T1000 (cell line): ENCODE results near the gene TRIM65.
"Not testable (repeated sequence)": the region's sequence is repeated elsewhere in the genome, so short reads cannot be mapped to it uniquely, and the experiment has no call there.

Experiments
- DNase-seq: peaks from one replicate; lab custom pipeline; 2025; ENCODE audit warnings: mixed read lengths; lab: John Stamatoyannopoulos, UW

Gene TRIM65

DNA sequence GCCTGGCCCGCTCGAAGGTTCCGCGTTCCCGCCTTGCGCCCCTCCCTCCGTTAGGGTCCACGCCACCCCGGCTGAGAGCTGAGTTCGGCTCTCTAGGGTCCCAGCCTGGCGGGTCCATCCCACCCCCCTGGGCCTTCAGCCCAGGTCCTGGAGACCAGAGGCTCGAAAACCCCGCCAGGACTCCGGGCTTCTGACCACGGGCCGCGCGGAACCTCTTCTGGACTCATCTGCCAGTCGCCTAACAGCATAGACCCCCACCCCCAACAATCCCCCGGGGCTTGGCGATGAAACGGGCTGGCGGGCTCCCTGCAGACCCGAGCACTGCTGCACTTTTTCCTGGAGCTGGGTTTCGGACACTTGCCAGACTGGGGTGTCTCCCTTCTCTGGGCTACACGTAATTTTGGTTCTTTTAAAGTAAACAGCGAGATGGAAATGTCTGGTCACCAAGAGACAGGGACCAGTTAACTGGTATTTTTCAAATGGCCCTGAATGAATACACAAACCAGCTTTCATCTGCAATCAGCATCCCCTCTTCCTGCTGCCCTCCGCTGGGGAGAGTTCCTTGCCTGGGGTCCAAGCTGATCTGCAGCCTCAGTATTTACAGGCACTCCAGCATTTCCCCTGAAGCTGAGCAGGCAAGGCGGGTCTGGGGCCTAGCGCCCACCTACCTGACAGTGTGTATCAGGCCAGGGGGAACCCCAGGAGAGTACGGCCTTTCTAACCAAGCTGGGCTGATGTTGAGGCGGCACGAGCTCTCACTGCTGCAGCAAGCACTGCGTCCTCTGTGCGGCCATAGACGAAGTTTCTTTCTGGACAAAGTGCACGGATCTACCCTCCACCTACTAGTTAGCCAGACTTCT, 639 bp upstream of the TRIM65 start:
- DNase-seq, result no peak

DNA sequence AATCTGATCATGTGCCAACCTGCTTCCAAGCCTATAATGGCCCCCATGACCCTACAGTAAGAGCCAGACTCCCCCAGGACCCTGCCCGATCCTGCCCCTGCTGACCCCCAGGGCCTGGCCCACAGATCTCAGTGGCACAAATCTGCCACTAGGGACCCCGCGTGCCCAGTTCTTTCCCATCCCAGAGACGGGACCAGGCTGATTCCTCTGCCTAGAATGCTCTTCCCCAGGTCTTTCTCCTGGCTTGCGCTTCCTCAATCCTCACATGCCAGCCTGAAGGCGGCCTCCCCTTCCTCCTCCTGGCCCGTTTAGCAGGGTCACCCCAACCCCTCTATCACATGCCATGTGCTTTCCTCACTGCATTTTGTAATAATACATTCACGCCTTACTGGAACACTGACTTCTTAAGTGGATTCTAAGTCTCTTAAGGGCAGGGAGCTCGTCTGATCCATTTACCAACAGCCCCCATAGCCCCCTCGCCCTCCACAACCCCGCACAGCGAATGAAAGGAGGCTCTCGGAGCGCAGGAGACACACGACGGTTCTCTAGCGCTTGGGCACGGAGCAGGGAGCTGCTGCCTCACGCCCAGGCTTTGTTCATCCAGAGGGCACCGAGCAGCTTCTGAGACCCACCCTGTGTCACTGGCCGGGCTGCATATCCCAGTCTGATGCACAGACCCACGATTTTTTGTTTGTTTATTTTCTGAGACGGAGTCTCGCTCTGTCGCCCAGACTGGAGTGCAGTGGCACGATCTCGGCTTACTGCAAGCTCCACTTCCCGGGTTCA, 1.2 kb downstream of the TRIM65 start:
- DNase-seq, result no peak

DNA sequence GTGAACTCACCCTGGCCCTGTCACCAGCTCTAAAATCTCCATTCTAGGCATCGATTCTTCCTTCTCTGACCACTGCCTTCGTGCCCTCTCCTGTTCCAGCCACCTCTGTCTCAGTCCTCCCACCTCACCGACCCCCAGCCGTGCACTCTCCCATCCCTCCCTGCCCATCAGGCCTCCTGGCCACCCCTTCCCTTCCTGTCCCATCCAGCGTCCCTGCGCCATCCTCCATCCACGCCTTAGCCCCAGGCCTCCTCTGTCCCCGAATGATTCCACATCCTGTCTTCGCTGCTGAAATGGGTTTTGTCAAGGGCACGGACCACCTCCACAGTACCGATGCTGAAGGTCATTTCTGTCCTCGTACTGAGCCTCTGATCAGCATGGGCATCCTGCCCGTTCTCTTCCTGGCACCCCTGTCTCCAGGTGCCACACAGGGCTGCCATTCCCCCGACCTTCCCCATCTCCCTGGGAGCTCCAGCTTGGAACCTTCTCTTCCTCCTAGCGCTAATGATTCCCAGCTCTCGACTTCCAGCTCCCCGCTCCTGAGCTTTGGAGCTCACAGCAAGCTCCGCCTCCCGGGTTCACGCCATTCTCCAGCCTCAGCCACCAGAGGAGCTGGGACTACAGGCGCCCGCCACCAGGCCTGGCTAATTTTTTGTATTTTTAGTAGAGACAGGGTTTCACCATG, 2.6 kb downstream of the TRIM65 start:
- DNase-seq, result no peak

DNA sequence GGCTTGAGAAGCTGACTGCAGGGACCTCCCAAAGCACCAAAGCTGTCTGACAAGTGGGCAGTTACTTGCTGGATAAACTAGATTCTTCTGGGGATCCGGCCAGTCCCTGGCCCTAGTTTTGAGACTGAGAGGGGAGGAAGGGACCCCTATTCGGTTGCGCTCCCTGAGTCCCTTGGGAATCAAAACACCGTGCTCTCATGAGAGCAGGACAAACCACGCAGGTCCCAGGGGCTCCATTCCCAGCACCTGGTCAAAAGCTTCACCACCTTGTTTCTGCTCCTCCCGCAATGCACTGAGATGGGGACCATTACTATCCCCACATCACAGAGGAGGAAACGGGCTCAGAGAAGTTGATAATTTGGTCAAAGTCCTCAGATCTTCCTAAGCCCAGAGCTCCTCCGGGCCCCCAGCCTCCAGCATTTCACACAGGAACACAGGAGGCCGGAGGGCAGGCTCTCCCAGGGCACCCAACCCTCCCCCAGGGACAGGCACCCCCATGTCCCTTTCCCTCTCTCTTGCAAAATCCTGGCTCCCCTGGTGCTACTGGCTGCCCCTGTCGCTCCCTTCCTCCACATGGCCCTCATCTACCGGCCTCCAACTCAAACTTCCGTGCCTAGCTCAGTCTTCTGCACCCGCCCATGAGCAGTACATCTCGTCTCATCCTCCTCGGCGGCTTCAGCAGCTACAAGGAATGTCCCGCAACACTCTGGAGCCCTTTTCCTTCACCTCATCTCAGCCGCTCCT, 3.3 kb downstream of the TRIM65 start:
- no peak for DNase-seq

DNA sequence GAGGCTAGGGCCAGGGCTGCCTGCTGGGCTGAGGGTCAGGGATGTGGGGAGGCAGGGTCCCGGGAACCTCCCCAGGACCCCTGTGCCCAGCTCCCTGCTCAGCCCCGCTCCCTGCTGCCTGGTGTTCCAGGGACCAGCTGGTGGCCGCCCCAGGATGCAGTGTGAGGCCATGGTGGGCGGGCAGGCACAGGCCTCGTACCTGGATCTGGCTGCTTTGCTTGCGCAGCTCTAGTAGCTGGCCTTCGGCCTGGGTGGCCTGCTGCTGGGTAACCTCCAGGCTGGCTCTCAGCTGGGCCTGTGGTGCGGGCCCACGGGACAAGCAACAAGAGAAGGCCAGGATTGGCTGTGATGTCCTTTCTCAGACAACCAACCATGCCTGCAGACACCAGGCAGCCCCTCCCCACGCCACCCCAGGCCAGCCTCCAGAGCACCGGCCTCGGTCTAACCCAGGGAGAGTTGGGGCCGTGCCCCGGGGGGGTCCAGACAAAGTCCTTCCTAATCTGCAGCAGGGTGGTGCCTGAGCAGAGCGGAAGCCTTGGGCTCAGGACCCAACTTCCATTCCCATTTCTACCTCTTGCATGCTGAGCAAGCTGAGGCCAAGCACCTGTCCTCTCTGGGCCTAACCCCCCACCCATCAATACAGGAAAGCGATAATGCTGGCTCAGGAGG, 4.1 kb downstream of the TRIM65 start:
- DNase-seq, result no peak

DNA sequence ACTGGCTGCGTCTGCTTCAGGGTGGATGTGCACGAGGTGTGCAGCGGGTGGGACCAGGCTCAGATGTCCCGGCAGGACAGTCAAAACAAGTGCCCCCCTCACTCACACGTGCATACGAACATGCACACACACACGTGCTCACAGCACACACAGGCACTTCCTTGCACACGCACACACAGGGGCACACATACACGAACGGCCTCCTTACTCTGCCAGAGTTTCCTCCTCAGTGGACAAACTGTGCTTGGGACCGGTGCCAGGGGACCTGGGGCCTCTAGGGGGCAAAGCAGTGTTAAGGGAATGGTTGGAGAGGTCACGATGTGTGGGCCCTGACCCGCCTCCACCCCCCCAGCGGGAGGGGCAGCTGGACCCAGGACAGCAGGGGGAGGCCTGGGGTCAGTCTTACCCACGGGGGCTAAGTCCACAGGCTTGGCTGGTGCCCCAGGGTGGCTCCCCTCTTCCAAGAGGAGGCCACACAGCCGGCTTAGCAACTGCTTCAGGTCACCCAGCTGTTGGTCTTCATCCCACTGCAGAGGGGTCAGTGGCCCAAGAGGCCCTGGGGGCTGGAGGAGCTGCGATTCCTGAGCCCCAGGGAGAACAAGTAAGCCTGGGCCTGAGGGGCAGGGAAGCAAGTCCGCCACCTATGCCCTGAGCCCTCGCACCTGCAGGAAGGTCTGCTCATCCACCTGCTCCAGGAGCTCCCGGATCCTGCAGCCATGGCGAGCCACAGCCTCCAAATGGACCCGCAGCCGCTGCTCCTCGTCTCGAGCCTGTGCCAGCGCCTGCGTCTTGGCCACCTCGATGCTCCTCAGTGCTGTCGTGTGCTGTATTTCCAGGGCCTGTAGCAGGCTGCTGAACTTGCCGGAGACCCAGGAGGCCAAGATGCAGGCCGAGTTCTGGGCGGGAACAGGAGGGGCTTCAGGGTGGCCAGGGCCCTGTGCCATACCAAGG, 4.9 kb downstream of the TRIM65 start:
- no peak for DNase-seq

DNA sequence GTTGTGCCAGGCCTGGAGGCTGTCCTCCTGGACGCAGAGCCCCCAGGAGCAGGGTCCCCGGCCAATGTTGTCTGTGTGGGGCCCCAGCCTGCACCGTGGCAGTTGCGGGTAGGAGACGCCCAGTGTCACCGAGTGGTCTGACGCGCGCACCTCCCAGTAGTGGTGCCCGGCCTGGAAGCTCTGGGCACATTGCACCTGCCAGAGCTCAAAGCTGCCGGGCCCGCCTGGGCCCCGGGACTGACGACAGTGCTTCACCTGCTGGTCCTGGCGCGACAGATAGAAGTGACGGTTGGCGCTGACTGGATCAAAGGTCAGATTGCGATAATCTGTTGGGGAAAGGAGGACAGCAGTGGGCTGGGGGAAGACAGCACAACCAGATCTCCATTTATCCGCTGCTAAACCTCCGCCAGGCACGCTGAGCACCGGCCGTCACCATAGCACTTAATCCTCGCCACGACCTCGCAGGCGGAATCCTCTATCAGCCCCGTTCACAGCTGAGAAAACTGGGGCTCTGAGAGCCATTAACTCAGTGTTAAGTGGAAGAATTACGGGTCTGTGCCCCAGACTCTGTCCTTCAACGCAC, 5.6 kb downstream of the TRIM65 start:
- no peak for DNase-seq

DNA sequence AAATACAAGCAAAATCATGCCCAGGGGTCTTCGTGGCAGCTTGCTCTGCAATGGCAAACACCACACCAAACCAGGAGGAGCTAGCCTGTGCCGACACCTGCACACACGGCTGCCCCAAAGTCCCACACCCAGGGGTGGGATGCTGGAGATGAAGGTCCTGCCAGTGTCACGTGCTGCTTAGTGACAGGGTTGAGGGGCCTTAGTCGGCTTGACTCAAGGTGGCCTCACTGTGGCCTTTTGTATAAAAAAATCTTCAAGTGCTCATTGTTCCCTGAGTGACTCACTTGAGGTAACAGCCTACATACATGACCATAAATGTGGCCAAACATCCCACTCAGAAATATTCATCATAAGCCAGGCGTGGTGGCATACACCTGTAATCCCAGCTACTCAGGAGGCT, 7.3 kb downstream of the TRIM65 start:
- no peak for DNase-seq

DNA sequence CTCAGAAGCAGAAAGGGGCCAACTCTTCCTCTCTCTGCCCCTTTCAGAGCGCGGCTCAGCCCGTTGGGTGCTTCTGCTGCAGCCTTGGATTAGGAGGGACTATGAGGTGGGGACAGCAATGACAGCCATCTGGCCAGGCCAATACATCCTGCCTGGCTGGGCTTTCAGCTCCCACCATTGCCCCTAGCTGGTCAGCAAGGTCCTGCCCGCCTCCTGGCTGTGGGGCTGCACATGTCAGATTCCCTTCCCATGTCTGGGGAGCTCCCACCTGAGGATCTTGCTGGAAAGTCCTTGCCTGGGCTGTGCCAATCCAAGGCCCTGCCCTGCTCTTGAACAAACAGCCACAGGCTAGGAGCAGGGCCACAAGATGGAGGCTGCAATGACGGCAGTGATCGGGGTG, 8.3 kb downstream of the TRIM65 start:
- DNase-seq, result no peak

DNA sequence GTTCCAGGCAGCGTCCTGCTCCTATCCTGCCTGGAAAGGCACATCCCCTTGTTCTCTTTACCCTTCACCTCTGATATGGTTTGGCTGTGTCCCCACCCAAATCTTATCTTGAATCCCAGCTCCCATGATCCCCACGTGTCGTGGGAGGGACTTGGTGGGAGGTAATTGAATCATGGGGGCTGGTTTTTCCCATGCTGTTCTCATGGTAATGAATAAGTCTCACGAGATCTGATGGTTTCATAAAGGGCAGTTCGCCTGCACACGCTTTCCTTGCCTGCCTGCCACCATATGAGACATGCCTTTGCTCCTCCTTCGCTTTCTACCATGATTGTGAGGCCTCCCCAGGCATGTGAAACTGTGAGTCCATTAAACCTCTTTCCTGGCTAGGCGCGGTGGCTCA, 10.9 kb downstream of the TRIM65 start:
- not testable (repeated sequence) for DNase-seq

DNA sequence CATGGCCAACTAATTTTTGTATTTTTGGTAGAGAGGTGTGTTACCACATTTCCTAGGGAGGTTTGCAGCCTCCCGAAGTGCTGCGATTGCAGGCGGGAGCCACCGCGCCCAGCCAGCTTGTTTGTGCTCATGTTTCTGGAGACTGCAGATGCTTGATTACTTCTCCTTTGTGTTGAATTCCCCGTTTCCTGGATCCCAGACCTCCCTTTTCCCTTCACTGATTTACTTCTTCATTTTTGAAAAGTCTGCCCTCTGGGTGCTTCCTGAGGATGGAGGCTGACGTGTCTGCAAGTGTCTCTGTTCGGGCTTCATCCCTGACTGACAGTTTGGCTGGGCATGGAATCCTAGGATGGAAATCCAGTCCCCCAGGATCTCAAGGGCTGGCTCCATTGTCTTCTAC, 11.3 kb downstream of the TRIM65 start:
- DNase-seq, result no peak

DNA sequence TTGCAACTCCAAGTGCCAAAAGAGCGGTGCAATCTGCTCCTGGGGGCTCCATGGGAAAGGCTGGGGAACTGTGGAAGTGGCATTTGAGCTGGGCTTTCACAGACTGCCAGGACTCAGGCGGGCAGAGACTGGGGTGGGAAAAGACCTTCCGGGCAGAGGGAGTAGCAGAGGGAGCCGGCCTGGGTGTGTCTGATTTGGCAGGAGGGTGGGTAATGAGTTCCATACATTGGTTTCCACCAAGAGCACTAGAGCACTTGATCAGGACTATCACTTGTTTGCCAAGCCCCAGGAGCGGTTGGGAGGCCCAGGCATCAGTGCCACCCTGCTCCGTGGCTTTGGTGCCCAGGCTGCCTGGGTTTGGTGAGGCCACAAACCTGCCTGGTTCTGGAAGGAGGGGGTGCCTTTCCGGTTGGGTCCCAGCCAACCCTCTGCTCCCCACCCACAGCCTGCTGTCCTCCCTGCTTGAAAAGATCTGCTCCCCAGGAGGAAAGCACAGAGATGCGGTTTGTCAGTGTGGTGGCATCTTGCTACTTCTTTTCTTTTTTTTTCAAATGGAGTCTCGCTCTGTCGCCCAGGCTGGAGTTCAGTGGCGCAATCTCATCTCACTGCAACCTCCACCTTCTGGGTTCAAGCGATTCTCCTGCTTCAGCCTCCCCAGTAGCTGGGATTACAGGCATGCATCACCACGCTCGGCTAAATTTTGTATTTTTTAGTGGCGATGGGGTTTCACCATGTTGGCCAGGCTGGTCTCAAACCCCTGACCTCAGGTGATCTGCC, 14.9 kb downstream of the TRIM65 start:
- no peak for DNase-seq

DNA sequence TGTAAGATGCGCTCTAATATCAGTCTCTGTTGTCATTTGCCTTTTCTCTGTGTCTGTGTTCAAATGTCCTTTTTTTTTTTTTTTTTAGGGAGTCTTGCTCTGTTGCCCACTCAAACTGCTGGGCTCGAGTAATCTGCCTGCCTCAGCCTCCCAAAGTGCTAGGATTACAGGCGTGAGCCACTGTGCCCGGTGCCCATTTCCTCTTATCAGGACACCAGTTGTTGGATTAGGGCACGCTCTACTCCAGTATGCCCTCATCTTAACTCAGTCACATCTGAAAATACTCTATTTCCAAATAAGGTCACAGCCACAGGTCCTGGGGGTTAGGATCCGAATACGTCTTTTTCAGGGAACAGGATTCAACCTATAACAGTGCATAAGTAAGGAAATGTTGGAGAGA, 16.5 kb downstream of the TRIM65 start:
- no peak for DNase-seq

DNA sequence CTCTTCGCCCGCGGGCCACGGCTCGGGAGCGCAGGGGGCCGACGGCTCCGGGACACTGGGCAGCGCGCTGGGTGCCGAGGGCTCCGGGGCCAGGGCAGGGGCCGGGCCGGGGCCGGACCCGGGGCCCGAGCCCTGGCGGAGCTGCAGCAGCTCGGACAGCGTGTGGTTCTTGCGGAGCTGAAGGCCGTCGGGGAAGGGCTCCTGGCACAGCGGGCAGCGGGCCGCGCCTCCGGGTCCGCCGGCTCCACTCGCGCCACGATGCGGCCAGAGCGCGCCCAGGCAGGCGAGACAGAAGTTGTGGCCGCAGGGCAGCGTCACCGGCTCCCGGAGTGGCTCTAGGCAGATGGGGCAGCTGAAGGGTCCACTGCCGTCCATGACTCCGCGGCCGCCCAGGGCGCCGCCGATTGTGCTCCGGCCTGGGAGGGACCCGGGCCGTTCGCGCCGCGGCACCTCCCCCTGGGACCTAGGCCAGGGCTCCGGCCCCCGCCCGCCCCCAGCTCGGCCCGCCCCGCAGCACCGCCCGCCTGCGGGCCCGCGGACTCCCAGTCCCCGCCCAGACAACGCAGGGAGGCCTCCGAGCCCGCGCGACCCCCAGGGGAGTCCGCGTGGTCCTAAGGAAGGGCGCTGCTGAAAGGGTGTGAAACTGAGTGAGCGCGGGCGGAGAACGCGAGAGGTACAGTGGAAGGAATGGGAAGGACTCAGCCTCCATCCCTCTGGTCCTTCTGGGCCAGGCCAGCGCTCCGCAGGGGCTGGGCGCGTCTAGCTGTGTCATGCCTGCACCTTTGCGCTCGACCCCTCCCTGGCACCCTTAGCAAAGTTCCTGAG, 18.4 kb downstream of the TRIM65 start, which contains the start of gene TRIM47:
TRIM47 (minus strand) TSS at position 408 of the 825 bp plus-strand sequence; CDS start at position 375, 33 bp downstream.
- peak; percentile 69 for DNase-seq

DNA sequence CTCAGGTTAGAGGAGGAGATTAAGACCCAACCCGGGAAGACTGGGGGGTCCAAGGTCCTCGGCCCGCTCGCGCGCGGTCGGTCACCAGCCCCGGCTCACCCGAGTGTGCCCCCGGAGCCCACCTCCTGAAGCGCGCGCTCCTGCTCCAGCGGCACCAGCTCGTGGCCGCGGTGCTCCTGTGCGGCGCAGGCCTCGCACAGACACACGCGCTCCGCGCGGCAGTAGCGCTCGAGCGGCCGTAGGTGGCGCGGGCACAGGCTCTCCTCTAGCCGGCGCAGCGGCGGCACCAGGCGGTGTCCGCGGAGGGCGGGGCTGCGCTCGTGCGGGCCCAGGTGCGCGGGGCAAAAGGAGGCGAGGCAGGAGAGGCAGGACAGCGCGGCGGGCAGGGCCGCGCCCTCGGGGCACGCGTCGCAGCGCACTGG, 19.0 kb downstream of the TRIM65 start:
- peak; percentile 46 for DNase-seq

DNA sequence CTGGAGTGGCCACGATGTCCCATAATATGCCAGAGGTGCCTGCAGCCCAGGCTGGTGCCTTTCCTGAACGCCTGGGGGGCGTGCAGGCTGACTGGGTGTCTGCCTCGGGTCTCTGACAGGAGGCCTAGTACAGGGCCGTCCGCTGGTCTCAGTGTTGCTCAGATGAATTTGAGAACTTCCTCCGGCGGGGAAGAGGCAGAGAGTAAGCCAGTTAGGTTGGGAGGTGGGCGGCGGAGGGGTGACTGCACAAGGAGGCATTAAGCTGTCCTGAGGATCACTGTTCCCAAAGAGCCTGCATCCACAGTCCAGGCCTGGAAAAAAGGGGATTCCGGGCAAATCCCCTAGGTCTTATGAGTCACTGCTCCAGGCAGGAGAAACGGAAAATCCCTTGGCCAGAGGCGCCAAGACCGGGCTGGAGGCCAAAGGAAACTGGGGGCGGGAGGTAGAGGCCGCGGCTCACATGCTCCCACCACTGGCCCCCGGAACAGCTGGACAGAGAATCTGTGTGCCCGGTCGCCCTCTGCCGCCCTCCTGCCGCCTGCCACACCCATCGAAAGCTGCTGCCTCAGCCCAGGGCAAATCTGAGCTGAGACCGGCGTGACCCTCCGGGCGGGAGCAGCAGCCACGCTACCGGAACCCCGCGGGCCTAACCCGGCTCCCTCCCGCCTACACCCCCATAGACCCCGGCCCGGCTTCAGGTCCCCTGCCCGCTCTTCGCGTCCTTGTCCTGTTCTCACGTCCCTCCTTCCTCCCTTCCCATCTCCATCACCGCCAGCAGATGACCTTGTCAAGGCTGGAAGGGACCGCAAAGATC, 19.6 kb downstream of the TRIM65 start:
- peak; percentile 96 for DNase-seq
